Mammary epithelial cell (primary cell): Measurements from ENCODE around the gene GRAMD1B.

Experiments
- EZH2 ChIP-seq: IDR thresholded peaks from 2 replicates; pipeline ENCODE4 v1.6.1; 2012; ENCODE audit warnings: low read length, inconsistent platforms, borderline replicate concordance
- TF ChIP-seq, protein P1 (sequence below), 2 donors: IDR thresholded peaks in 1 of 2; conservative IDR thresholded peaks in 1 of 2; 2 replicates each; pipeline ENCODE4 v1.5.1; 2011 to 2012; ENCODE audit warnings: inconsistent platforms in 2 of 2, low read length in 2 of 2, mild to moderate bottlenecking in 2 of 2, control low read depth in 1 of 2, low read depth in 1 of 2; ENCODE audit not compliant: insufficient read depth in 1 of 2; ENCODE audit errors: extremely low read depth in 1 of 2

DNA sequence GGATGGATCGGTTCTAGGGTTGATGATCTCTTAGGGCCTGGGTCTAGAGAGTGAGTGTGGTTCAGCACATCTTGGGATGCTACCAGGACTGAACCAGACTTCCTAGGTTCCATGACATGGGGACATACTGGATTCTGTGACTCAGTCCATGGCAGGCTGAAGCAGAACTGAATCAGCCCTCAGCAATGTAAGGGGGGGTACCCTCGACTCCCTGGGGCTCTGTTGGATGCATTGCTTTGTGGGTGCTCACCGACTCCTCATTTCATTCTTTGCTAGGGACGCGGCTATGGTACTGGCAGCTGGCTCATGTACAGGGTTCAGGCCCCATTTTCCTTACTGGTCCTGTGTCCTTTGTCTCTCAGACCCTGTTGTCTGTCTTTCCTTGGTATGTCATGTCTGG is 733 bp upstream of the GRAMD1B start:
- TF ChIP-seq, protein P1, sequence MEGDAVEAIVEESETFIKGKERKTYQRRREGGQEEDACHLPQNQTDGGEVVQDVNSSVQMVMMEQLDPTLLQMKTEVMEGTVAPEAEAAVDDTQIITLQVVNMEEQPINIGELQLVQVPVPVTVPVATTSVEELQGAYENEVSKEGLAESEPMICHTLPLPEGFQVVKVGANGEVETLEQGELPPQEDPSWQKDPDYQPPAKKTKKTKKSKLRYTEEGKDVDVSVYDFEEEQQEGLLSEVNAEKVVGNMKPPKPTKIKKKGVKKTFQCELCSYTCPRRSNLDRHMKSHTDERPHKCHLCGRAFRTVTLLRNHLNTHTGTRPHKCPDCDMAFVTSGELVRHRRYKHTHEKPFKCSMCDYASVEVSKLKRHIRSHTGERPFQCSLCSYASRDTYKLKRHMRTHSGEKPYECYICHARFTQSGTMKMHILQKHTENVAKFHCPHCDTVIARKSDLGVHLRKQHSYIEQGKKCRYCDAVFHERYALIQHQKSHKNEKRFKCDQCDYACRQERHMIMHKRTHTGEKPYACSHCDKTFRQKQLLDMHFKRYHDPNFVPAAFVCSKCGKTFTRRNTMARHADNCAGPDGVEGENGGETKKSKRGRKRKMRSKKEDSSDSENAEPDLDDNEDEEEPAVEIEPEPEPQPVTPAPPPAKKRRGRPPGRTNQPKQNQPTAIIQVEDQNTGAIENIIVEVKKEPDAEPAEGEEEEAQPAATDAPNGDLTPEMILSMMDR (conservative IDR thresholded peaks at IDR 0.05 in 1 of 2, IDR thresholded peaks at IDR 0.05 in 1 of 2; ENCODE audit: extremely low read depth in 1 of 2, insufficient read depth in 1 of 2, low read depth in 1 of 2, low read length in 2 of 2) = no peak
- no peak for TF ChIP-seq EZH2
